SK-N-SH (cell line): Measurements from ENCODE around the gene ADRB2. TPM values are rescaled to one million over a fixed set of nuclear protein-coding genes. Genes with fewer than 3 reads are reported as not detected.

Experiments
- CTCF ChIA-PET: fragments of 300-600, 350-600 bp; formaldehyde crosslinking; extraction: SDS; loops from one replicate; lab custom pipeline; 2021; lab: Yijun Ruan, JAX
- POLR2A ChIA-PET: fragments of 350-600 bp; sonication (Branson Sonifier 250); formaldehyde crosslinking; extraction: SDS; loops from one replicate; lab custom pipeline; 2020; ENCODE audit warnings: antibody characterized with exemption, inconsistent platforms; lab: Yijun Ruan, JAX
- DNase-seq: peaks from one replicate; pipeline ENCODE4 v3.0.0; 2012
- H2AFZ ChIP-seq: fragments of 200-600 bp; sonication (generic); 2 replicates; pipeline ENCODE4 v1.8.1; 2016; ENCODE audit warnings: antibody characterized with exemption, mild to moderate bottlenecking, low read depth
- H3F3A ChIP-seq: fragments of 200-600 bp; sonication (generic); replicated peaks from 2 replicates; pipeline ENCODE3; 2016; ENCODE audit warnings: antibody characterized with exemption, mild to moderate bottlenecking; ENCODE audit not compliant: insufficient read depth
- H3K27ac ChIP-seq, 2 experiments: fragments of 200-500 bp in 1 of 2; fragments of 200-600 bp in 1 of 2; sonication (Bioruptor generic) in 1 of 2; sonication (generic), shearing (Covaris generic) in 1 of 2; 2 replicates each; pipeline versions ENCODE4 v1.5.1 to v1.6.1; 2014 to 2016; ENCODE audit warnings: low read depth in 2 of 2, inconsistent platforms in 1 of 2, low read length in 1 of 2, mild to moderate bottlenecking in 1 of 2, mixed read lengths in 1 of 2
- H3K27me3 ChIP-seq: fragments of 200-600 bp; sonication (generic), shearing (Covaris generic); 2 replicates; pipeline ENCODE4 v1.6.1; 2016; ENCODE audit warnings: mixed run types; ENCODE audit not compliant: insufficient read depth
- H3K36me3 ChIP-seq, 2 experiments: fragments of 200-500 bp in 1 of 2; fragments of 200-600 bp in 1 of 2; sonication (Bioruptor generic) in 1 of 2; sonication (generic) in 1 of 2; replicated peaks in 1 of 2; 2 replicates each; pipeline versions ENCODE3 to v1.5.1; 2014 to 2016; ENCODE audit warnings: low read length in 1 of 2, mild to moderate bottlenecking in 1 of 2; ENCODE audit not compliant: insufficient read depth in 2 of 2, control insufficient read depth in 1 of 2
- H3K4me1 ChIP-seq, 2 experiments: fragments of 200-500 bp in 1 of 2; fragments of 200-600 bp in 1 of 2; sonication (Bioruptor generic) in 1 of 2; sonication (generic), shearing (Covaris generic) in 1 of 2; 2 replicates each; pipeline versions ENCODE4 v1.5.1 to v1.6.1; 2014 to 2016; ENCODE audit warnings: low read depth in 1 of 2, low read length in 1 of 2, mixed run types in 1 of 2; ENCODE audit not compliant: insufficient read depth in 2 of 2, control insufficient read depth in 1 of 2
- H3K4me2 ChIP-seq: fragments of 200-600 bp; sonication (generic), shearing (Covaris generic); 2 replicates; pipeline ENCODE4 v1.6.1; 2017; ENCODE audit warnings: mixed run types
- H3K4me3 ChIP-seq, 2 experiments: fragments of 200-500 bp in 1 of 2; fragments of 200-600 bp in 1 of 2; sonication (Bioruptor generic) in 1 of 2; sonication (generic), shearing (Covaris generic) in 1 of 2; 2 replicates each; pipeline versions ENCODE4 v1.5.1 to v1.8.1; 2014 to 2016; ENCODE audit warnings: low read depth in 2 of 2, inconsistent platforms in 1 of 2, low read length in 1 of 2, mild to moderate bottlenecking in 1 of 2, mixed read lengths in 1 of 2, moderate library complexity in 1 of 2
- H3K79me2 ChIP-seq: fragments of 200-600 bp; sonication (generic); 2 replicates; pipeline ENCODE4 v1.8.1; 2017; ENCODE audit warnings: mild to moderate bottlenecking; ENCODE audit not compliant: insufficient read depth
- H3K9ac ChIP-seq: fragments of 200-600 bp; sonication (generic); 2 replicates; pipeline ENCODE4 v1.6.1; 2017; ENCODE audit warnings: mixed run types
- H3K9me2 ChIP-seq: fragments of 200-600 bp; sonication (generic); 2 replicates; pipeline ENCODE4 v1.6.1; 2017; ENCODE audit warnings: mixed run types
- H3K9me3 ChIP-seq: fragments of 200-600 bp; sonication (generic); 2 replicates; pipeline ENCODE4 v1.6.1; 2017; ENCODE audit warnings: mixed run types, mild to moderate bottlenecking, moderate library complexity
- H4K20me1 ChIP-seq: fragments of 200-600 bp; sonication (generic); 2 replicates; pipeline ENCODE4 v1.6.1; 2017; ENCODE audit warnings: mild to moderate bottlenecking, mixed run types; ENCODE audit not compliant: insufficient read depth
- CHD2 ChIP-seq: fragments of 150-350 bp; IDR thresholded peaks from 2 replicates; pipeline ENCODE4 v1.6.1; 2018; ENCODE audit warnings: low read length; ENCODE audit not compliant: partially characterized antibody
- EP300 ChIP-seq, 2 experiments: IDR thresholded peaks; 2 replicates each; pipeline versions ENCODE4 v1.4.0 to v1.6.1; 2012; ENCODE audit warnings: borderline replicate concordance in 1 of 2, low read depth in 1 of 2, low read length in 1 of 2
- FOXJ3 ChIP-seq: sonication (generic); formaldehyde crosslinking; IDR thresholded peaks from 2 replicates; pipeline ENCODE4 v1.5.1; 2020; ENCODE audit warnings: mild to moderate bottlenecking, missing genetic modification reagents
- FOXM1 ChIP-seq: IDR thresholded peaks from 2 replicates; pipeline ENCODE4 v1.4.0; 2012; ENCODE audit warnings: low read depth, mild to moderate bottlenecking
- GABPA ChIP-seq: IDR thresholded peaks from 2 replicates; pipeline ENCODE4 v1.4.0; 2012; ENCODE audit warnings: low read depth, mild to moderate bottlenecking
- IRF3 ChIP-seq: fragments of 150-350 bp; IDR thresholded peaks from 2 replicates; pipeline ENCODE4 v1.6.1; 2016; ENCODE audit warnings: mild to moderate bottlenecking, low read depth, low read length
- JUND ChIP-seq: IDR thresholded peaks from 2 replicates; pipeline ENCODE4 v1.4.0; 2012
- MEF2A ChIP-seq: IDR thresholded peaks from 2 replicates; pipeline ENCODE4 v1.4.0; 2012; ENCODE audit warnings: low read depth, borderline replicate concordance
- NFIC ChIP-seq: IDR thresholded peaks from 2 replicates; pipeline ENCODE4 v1.4.0; 2012; ENCODE audit warnings: borderline replicate concordance
- PBX3 ChIP-seq: IDR thresholded peaks from 2 replicates; pipeline ENCODE4; 2012
- POLR2AphosphoS5 ChIP-seq: IDR thresholded peaks from 2 replicates; pipeline ENCODE4 v1.6.1; 2012; ENCODE audit warnings: low read depth, low read length
- RAD21 ChIP-seq: IDR thresholded peaks from 2 replicates; pipeline ENCODE4 v1.6.1; 2012; ENCODE audit warnings: mild to moderate bottlenecking, low read length
- RFX5 ChIP-seq: IDR thresholded peaks from 2 replicates; pipeline ENCODE4 v1.6.1; 2012; ENCODE audit warnings: mild to moderate bottlenecking, improper control_type of control experiment, low read length
- RXRA ChIP-seq: IDR thresholded peaks from 2 replicates; pipeline ENCODE4 v1.4.0; 2012; ENCODE audit warnings: low read depth, mild to moderate bottlenecking, borderline replicate concordance
- SIN3A ChIP-seq: IDR thresholded peaks from 2 replicates; pipeline ENCODE4 v1.6.1; 2012; ENCODE audit warnings: low read depth, mild to moderate bottlenecking, low read length, moderate library complexity, borderline replicate concordance
- TAF1 ChIP-seq: IDR thresholded peaks from 2 replicates; pipeline ENCODE4 v1.6.1; 2012; ENCODE audit warnings: low read depth, mild to moderate bottlenecking, low read length, moderate library complexity, borderline replicate concordance
- TEAD4 ChIP-seq: IDR thresholded peaks from 2 replicates; pipeline ENCODE4 v1.4.0; 2012; ENCODE audit warnings: mild to moderate bottlenecking, borderline replicate concordance; ENCODE audit not compliant: insufficient read depth
- USF1 ChIP-seq: IDR thresholded peaks from 2 replicates; pipeline ENCODE4 v1.4.0; 2012; ENCODE audit warnings: low read depth, borderline replicate concordance
- USF2 ChIP-seq: fragments of 150-350 bp; IDR thresholded peaks from 2 replicates; pipeline ENCODE4 v1.6.1; 2017; ENCODE audit warnings: antibody characterized with exemption, low read length, low read depth, borderline replicate concordance
- ZBTB33 ChIP-seq: IDR thresholded peaks from 2 replicates; pipeline ENCODE4 v1.4.0; 2012; ENCODE audit warnings: low read depth, borderline replicate concordance
- WGBS: methylation state at CpG from one replicate; pipeline ENCODE4 v1.1.6; 2017; ENCODE audit warnings: low lambda C conversion rate; 5-methylcytosine and 5-hydroxymethylcytosine counted together
- polyA plus RNA-seq, 3 experiments: library from polyadenylated mRNA; depleted of rRNA; stranded (reverse); fragments of >200 nt; gene quantifications; 2 replicates each; pipeline ENCODE4 v1.2.3, GENCODE V29; 2012

ADRB2 gene
- polyA plus RNA-seq, 1 of the 3 experiments (the other 2 are of a cell fraction): 1.0 TPM

- TF ChIP-seq JUND (no peak), SIN3A (no peak)
Observed at GRCh38 chr5:148873120-148873519, 46.7 kb downstream of the ADRB2 start (continued).

- no peaks in the 10 kb centered on the region for H3K36me3 ChIP-seq
- DNase-seq: no peak
- CTCF ChIA-PET: interaction anchor here (1.5 kb wide), 1 partner anchor 162 kb away, joined by 4 read pairs; no protein-coding TSS in a partner anchor
- no peaks in the 10 kb centered on the region for H4K20me1 ChIP-seq
- POLR2A ChIA-PET: no interaction called here
- no peak overlapping the region for H3K4me2 ChIP-seq
- no peaks in the 10 kb centered on the region for H3F3A ChIP-seq
- no peak overlapping the region for H3K4me3 ChIP-seq
- H3K9me2 ChIP-seq: no peaks in the 10 kb centered on the region
- no peaks in the 10 kb centered on the region for H3K27me3 ChIP-seq
- no peak overlapping the region for H3K27ac ChIP-seq
- H3K9me3 ChIP-seq: no peaks in the 10 kb centered on the region
- 69% methylated on average over 3 of the region's 3 CpGs for WGBS
- TF ChIP-seq CHD2 (no peak), GABPA (no peak), PBX3 (no peak), RAD21 (no peak), FOXJ3 (CRISPR knock-in tag) (no peak), TAF1 (no peak), RXRA (no peak), FOXM1 (no peak), MEF2A (no peak), TEAD4 (no peak), USF2 (no peak), SIN3A (no peak), RFX5 (no peak), EP300 (IDR thresholded peaks at IDR 0.05; ENCODE audit: borderline replicate concordance in 1 of 2, low read depth in 1 of 2, low read length in 1 of 2) (no peak), NFIC (no peak), IRF3 (no peak), POLR2AphosphoS5 (no peak), USF1 (no peak), ZBTB33 (no peak)
- TF ChIP-seq, all 33 proteins: peak for 0
- H3K4me1 ChIP-seq: no peaks in the 10 kb centered on the region
- H3K79me2 ChIP-seq: no peaks in the 10 kb centered on the region
- no peak overlapping the region for H3K9ac ChIP-seq
- H2AFZ ChIP-seq: no peak overlapping the region
Observed at GRCh38 chr5:148873690-148874485, 47.5 kb downstream of the ADRB2 start.
